ENCODE measurements around the gene LIMA1.

Gene LIMA1

GRCh38 chr12:50214018-50214417 lies 69.3 kb downstream of the LIMA1 start:
- DNase-seq = no peak

GRCh38 chr12:50213439-50213838 lies 69.9 kb downstream of the LIMA1 start:
- DNase-seq = no peak

GRCh38 chr12:50212071-50212467 lies 71.3 kb downstream of the LIMA1 start:
- DNase-seq = no peak

- no peak for DNase-seq
Observed at GRCh38 chr12:50211392-50212070, 71.8 kb downstream of the LIMA1 start.

- DNase-seq = no peak
Observed at GRCh38 chr12:50207424-50207823, 75.9 kb downstream of the LIMA1 start.

GRCh38 chr12:50205648-50206047 lies 77.7 kb downstream of the LIMA1 start:
- no peak for DNase-seq

GRCh38 chr12:50203691-50204090 lies 79.6 kb downstream of the LIMA1 start:
- DNase-seq = no peak

GRCh38 chr12:50201987-50202521 lies 81.3 kb downstream of the LIMA1 start:
- no peak for DNase-seq

- no peak for DNase-seq
Observed at GRCh38 chr12:50200552-50201273, 82.6 kb downstream of the LIMA1 start.

GRCh38 chr12:50198829-50199228 lies 84.5 kb downstream of the LIMA1 start:
- DNase-seq = no peak

GRCh38 chr12:50197297-50197727 lies 86.0 kb downstream of the LIMA1 start:
- DNase-seq = no peak

- DNase-seq = no peak
Observed at GRCh38 chr12:50196537-50196936, 86.8 kb downstream of the LIMA1 start.

GRCh38 chr12:50195832-50196231 lies 87.5 kb downstream of the LIMA1 start:
- DNase-seq = no peak

GRCh38 chr12:50192908-50193307 lies 90.4 kb downstream of the LIMA1 start:
- no peak for DNase-seq

- no peak for DNase-seq
Observed at GRCh38 chr12:50192236-50192635, 91.1 kb downstream of the LIMA1 start.

- no peak for DNase-seq
Observed at GRCh38 chr12:50190859-50191258, 92.5 kb downstream of the LIMA1 start.

GRCh38 chr12:50188875-50189575 lies 94.3 kb downstream of the LIMA1 start:
- no peak for DNase-seq

- no peak for DNase-seq
Observed at GRCh38 chr12:50188241-50188781, 95.0 kb downstream of the LIMA1 start.

- no peak for DNase-seq
Observed at GRCh38 chr12:50187084-50187900, 96.0 kb downstream of the LIMA1 start.

GRCh38 chr12:50186681-50187080 lies 96.6 kb downstream of the LIMA1 start:
- DNase-seq = no peak

- no peak for DNase-seq
Observed at GRCh38 chr12:50185970-50186663, 97.2 kb downstream of the LIMA1 start.
